ENCODE measurements around the gene EFCAB6.

The EFCAB6 gene

GRCh38 chr22:43530349-43531201 is 281.5 kb downstream of the EFCAB6 start:
- no peak for DNase-seq (ENCODE audit: low spot score)

DNA sequence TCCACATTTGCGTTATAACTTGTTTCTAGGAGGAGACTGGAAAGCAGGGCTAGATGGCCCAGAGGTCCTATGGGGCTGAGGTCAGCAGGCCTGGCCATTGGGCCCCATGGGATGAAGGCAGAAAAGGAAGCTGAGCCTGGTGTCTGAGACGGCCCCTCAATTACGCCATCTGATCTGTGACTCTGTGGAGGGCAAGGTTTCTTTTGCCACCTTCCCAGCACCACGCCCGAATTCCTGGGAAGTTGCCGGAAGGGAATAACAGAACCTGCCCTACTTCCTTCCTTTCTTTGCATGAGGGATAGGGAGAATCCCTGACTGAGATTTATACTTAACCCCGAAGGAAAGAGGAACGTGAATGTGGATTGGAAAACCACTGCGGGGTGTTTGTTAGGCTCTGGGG is 282.2 kb downstream of the EFCAB6 start:
- DNase-seq (ENCODE audit: low spot score) = no peak

- DNase-seq (ENCODE audit: low spot score) = no peak
Measured at GRCh38 chr22:43529461-43529860, 282.6 kb downstream of the EFCAB6 start.

- DNase-seq (ENCODE audit: low spot score) = no peak
Measured at GRCh38 chr22:43528601-43529360, 283.3 kb downstream of the EFCAB6 start.

GRCh38 chr22:43526946-43527345 is 285.2 kb downstream of the EFCAB6 start:
- DNase-seq (ENCODE audit: low spot score) = no peak

DNA sequence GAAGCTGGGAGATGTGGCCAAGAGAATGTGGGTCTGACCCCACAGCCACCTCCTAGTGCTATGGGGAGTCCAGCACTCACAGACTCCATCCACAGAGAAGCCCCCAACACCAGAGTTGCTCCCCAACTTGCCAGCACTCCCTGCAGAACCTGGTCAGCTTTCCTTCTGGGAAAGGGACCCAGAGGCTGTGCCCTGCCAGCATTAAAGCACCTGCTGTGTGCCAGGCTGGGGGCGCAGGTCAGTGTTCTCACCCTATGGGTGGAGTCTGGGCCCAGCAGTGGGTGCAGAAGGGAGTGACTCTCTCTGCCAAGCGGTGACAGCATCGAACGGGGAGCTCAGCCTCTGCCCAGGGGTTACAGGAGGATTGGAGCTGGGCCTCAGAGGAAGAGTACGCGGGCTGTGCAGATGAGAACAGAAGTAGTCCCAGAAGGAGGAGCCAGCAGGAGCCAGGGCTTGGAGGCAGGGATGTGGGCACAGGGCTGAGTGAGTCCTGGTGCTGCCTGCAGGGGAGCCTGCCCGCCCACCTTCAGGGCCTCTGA is 285.9 kb downstream of the EFCAB6 start:
- no peak for DNase-seq (ENCODE audit: low spot score)

DNA sequence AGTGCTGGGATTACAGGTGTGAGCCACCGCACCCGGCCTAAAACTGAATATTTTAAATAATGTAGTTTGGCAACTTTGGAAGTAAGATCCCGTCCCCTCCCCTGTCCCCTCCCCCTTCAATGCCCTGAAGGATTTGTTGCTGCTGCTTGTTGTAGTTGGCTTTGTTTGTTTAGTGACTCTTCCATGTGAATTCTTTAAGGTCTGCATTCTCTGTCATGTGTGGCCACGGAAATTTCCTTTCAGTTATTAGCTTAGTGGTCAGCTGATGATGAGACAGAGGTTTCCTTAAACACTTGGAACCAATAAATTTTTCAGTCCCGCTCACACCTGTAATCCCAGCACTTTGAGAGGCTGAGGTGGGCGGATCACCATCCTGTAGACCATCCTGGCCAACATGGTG is 290.4 kb downstream of the EFCAB6 start:
- DNase-seq (ENCODE audit: low spot score) = no peak

DNA sequence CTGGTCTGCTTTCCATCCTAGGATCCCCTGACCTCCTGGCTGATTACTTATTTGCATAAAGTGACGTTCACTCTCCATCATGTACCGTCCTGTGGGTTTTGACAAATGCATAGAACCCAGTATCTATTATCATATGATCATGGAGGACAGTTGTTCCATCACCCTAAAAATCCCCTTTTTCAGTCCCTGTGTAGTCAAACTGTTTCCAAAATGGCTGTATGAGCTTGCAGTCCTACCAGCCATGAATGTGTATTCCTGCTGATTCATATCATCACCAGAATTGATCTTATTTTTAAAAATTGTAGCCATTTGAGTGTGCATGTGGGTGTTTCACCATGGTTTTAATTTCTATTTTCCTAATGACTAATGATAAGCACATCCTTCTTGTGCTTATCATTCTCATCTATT is 291.5 kb downstream of the EFCAB6 start:
- no peak for DNase-seq (ENCODE audit: low spot score)

- no peak for DNase-seq (ENCODE audit: low spot score)
Measured at GRCh38 chr22:43516996-43517635, 295.0 kb downstream of the EFCAB6 start.

DNA sequence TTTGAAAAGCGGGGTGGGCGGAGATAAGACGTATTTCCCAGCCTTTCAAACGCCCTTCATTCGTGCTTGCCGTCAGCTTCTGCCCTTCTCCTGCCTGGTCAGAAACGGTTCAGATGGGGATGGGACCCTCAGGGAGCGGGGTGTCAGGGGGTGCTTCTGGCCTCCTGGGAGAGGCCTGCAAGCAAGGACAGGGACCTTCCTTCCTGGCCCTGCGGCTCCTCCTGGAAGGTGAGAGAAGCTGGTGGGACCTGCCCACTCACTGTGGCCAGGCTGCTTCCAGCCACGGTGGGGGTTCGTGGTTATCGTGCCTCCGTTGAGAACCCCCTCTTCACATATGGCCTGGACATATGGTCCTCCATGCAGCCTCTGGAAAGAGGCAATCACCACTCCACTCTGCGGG is 295.7 kb downstream of the EFCAB6 start:
- DNase-seq (ENCODE audit: low spot score) = no peak

DNA sequence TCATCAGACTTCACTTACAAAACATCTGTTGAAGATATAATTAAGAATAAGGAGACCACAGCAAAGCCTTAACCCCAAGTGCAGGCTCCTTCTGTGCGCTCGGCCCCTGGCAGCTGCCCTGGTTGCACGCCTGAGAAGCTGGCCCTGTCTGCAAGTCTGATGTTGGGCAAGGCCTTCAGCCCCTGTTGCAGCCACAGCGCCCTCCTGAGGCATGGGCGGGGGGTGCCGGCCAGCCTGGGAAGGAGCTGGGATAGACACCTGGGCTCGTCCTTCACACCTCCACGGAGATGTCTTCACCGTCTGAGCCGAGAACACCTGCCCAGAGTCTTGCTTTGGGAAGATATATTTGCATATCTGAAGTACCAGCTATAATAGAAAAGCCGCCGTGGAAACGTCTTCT is 296.2 kb downstream of the EFCAB6 start:
- DNase-seq (ENCODE audit: low spot score) = no peak

DNA sequence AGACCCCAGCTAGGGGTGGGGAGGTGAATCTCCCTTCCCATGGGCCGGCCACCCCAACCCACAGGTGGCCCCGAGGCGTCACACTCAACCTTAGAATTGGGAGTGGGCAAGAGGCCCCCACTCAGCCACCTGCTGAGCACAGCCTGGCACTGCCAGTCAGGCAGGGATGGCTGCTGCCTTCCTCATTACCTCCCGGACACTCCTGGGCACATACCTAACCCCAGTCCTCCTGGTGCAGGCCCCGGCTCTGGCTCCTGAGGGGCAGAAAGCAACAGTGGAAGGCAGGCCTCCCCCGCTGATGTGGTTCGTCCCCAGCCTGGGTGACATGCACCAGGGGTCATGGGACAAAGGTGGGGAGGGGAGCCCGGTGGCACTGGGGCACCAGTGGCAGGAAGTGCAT is 296.7 kb downstream of the EFCAB6 start:
- no peak for DNase-seq (ENCODE audit: low spot score)

- no peak for DNase-seq (ENCODE audit: low spot score)
Measured at GRCh38 chr22:43514476-43515157, 297.5 kb downstream of the EFCAB6 start.

- no peak for DNase-seq (ENCODE audit: low spot score)
Measured at GRCh38 chr22:43512279-43512678, 299.8 kb downstream of the EFCAB6 start.

- no peak for DNase-seq (ENCODE audit: low spot score)
Measured at GRCh38 chr22:43511276-43511910, 300.7 kb downstream of the EFCAB6 start.

- DNase-seq (ENCODE audit: low spot score) = no peak
Measured at GRCh38 chr22:43510281-43511070, 301.6 kb downstream of the EFCAB6 start.

DNA sequence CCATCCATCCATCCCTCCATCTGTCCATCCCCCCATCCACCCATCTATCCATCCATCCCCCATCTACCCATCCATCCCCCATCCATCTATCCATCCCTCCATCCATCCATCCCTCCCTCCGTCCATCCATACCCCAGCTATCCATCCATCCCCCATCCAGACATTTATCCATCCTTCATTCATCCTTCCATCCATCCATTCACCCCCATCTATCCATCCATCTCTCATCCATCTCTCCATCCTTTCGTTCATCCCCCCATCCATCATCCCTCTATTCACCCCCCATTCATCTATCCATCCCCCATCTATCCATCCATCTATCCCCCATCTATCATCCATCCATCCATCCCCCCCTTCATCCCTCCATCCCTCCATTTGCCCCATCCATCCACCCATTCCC is 302.8 kb downstream of the EFCAB6 start:
- DNase-seq (ENCODE audit: low spot score) = no peak

GRCh38 chr22:43508489-43508888 is 303.6 kb downstream of the EFCAB6 start:
- DNase-seq (ENCODE audit: low spot score) = no peak

DNA sequence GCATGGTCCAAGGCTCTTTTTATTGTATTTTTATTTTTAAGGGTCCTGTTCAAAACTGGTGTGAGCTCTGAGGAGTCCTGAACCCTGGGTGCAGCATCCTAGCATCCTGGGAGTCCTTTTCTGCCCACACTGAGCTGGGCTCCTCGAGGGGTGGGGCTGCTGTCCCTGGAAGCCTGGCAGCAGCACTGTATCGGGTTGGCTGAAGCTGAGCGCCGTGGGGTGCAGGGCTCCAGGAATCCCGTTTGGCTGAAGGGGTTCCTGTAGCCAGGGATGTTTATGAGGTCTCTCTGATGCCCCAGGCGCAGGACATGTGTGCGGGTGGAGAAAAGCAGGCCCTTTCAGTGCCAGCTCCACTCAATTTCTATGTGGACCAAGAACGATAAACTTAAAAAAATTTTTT is 304.9 kb downstream of the EFCAB6 start:
- no peak for DNase-seq (ENCODE audit: low spot score)

- DNase-seq (ENCODE audit: low spot score) = no peak
Measured at GRCh38 chr22:43506487-43506886, 305.6 kb downstream of the EFCAB6 start.

GRCh38 chr22:43505896-43506295 is 306.2 kb downstream of the EFCAB6 start:
- DNase-seq (ENCODE audit: low spot score) = no peak

Data from HuH-7.5 (cell line).